ENCODE results near the gene TOMM70.
"Not testable (repeated sequence)": the region's sequence is repeated elsewhere in the genome, so short reads cannot be mapped to it uniquely, and the experiment has no call there.

TOMM70 gene

GRCh38 chr3:100400780-100401673 is at the start of gene TOMM70, which contains the start of gene LNP1:
TSS of gene TOMM70 (minus strand) at chr3:100401089. CDS start at chr3:100400949, 140 bp downstream.
TSS of gene LNP1 (plus strand) at chr3:100401539. CDS start at chr3:100429730, 28,191 bp downstream.
- TF ChIP-seq CTCF (conservative IDR thresholded peaks at IDR 0.05; ENCODE audit: low read length), result no peak
- peak; percentile 95 for DNase-seq (ENCODE audit: low read depth)

GRCh38 chr3:100449214-100449613 is 48.3 kb upstream of the TOMM70 start:
- no peak overlapping the region for H3K4me3 ChIP-seq (ENCODE audit: low read length)
- no peak for TF ChIP-seq CTCF (conservative IDR thresholded peaks at IDR 0.05; ENCODE audit: low read length)
- DNase-seq (ENCODE audit: low read depth), result no peak

More at GRCh38 chr3:100400780-100401673, at the start of gene TOMM70, which contains the start of gene LNP1:
- peak within 1 kb of the TSS; percentile 86 for H3K4me3 ChIP-seq (ENCODE audit: low read length)

- no peak for DNase-seq (ENCODE audit: low read depth)
- TF ChIP-seq CTCF (conservative IDR thresholded peaks at IDR 0.05; ENCODE audit: low read length), result no peak
- H3K4me3 ChIP-seq (ENCODE audit: low read length), result no peak overlapping the region
These were observed 47.2 kb upstream of the TOMM70 start for GRCh38 chr3:100448079-100448478.

- not testable (repeated sequence) for DNase-seq (ENCODE audit: low read depth); H3K4me3 ChIP-seq (ENCODE audit: low read length)
These were observed 46.2 kb upstream of the TOMM70 start for GRCh38 chr3:100447067-100447466.

- no peak for TF ChIP-seq CTCF (conservative IDR thresholded peaks at IDR 0.05; ENCODE audit: low read length)
- no peak overlapping the region for H3K4me3 ChIP-seq (ENCODE audit: low read length)
- DNase-seq (ENCODE audit: low read depth), result no peak
These were observed 42.8 kb upstream of the TOMM70 start for GRCh38 chr3:100443690-100444089.

- DNase-seq (ENCODE audit: low read depth), result no peak
- H3K4me3 ChIP-seq (ENCODE audit: low read length), result no peak overlapping the region
- TF ChIP-seq CTCF (conservative IDR thresholded peaks at IDR 0.05; ENCODE audit: low read length), result no peak
These were observed 40.0 kb upstream of the TOMM70 start for GRCh38 chr3:100440895-100441294.

- TF ChIP-seq CTCF (conservative IDR thresholded peaks at IDR 0.05; ENCODE audit: low read length), result no peak
- no peak for DNase-seq (ENCODE audit: low read depth)
- H3K4me3 ChIP-seq (ENCODE audit: low read length), result no peak overlapping the region
These were observed 37.7 kb upstream of the TOMM70 start for GRCh38 chr3:100438623-100438974.

Data from AG10803 (cell line).